GM12878 (cell line): ENCODE results near the gene MEGF11. TPM values are rescaled to one million over a fixed set of nuclear protein-coding genes. Genes with fewer than 3 reads are reported as not detected.

Experiments
- ATAC-seq: fragments of 200-7000 bp; cut with Tn5 transposase; 3 replicates; pipeline ENCODE4 v1.9.1; 2020; ENCODE audit warnings: mild to moderate bottlenecking, moderate library complexity
- BruUV-seq: library from RNA; stranded (reverse); fragments of 400-500 nt; replicated peaks from 2 replicates; lab custom pipeline; 2021; lab: Mats Ljungman, UMichigan
- CTCF ChIA-PET: fragments of 300-600 bp; sonication (Branson Sonifier 250); formaldehyde crosslinking; extraction: SDS; loops from one replicate; lab custom pipeline; 2021; ENCODE audit warnings: inconsistent platforms; lab: Yijun Ruan, JAX
- POLR2A ChIA-PET: fragments of 350-600 bp; formaldehyde crosslinking; extraction: SDS; loops from one replicate; lab custom pipeline; 2021; ENCODE audit warnings: inconsistent platforms; lab: Charles Lee
- RAD21 ChIA-PET: fragments of 300-600 bp; sonication (Branson Sonifier 250); formaldehyde crosslinking; loops from one replicate; lab custom pipeline; 2023; ENCODE audit warnings: antibody characterized with exemption; ENCODE audit not compliant: unreplicated experiment; lab: Charles Lee
- SMC1A ChIA-PET: fragments of 300-600 bp; sonication (Branson Sonifier 250); formaldehyde crosslinking; loops from one replicate; lab custom pipeline; 2023; ENCODE audit not compliant: unreplicated experiment, uncharacterized antibody; lab: Charles Lee
- DNase-seq: peaks from one replicate; pipeline ENCODE4 v3.0.0-alpha.2; 2011; ENCODE audit warnings: low read depth, low spot score
- FAIRE-seq: peaks from 3 replicates; lab custom pipeline; 2011; peaks lifted over from hg19 to GRCh38; lab: Jason Lieb, UNC
- H2AFZ ChIP-seq: 2 replicates; pipeline ENCODE4 v1.6.0; 2011; ENCODE audit warnings: low read depth, low read length, control low read depth; ENCODE audit not compliant: control insufficient read depth
- H3K27ac ChIP-seq: 2 replicates; pipeline ENCODE4 v1.5.1; 2011; ENCODE audit warnings: control low read depth; ENCODE audit not compliant: control insufficient read depth, insufficient read depth
- H3K27me3 ChIP-seq, 2 experiments: replicated peaks in 1 of 2; 2 replicates each; pipeline versions ENCODE4 v1.6.0 to v1.6.1; 2011; ENCODE audit warnings: low read length in 1 of 2; ENCODE audit not compliant: control insufficient read depth in 2 of 2, insufficient read depth in 2 of 2
- H3K36me3 ChIP-seq, 2 experiments: 2 replicates each; pipeline ENCODE4 v1.5.1; 2011; ENCODE audit warnings: low read length in 1 of 2; ENCODE audit not compliant: control insufficient read depth in 2 of 2, insufficient read depth in 2 of 2
- H3K4me1 ChIP-seq: 2 replicates; pipeline ENCODE4 v1.6.1; 2011; ENCODE audit warnings: mild to moderate bottlenecking, low read length, moderate library complexity, mixed read lengths; ENCODE audit not compliant: control insufficient read depth, insufficient read depth
- H3K4me2 ChIP-seq: 2 replicates; pipeline ENCODE4 v1.6.0; 2011; ENCODE audit warnings: control low read depth; ENCODE audit not compliant: control insufficient read depth, insufficient read depth
- H3K4me3 ChIP-seq: fragments of 200-600 bp; sonication (generic); 2 replicates; pipeline ENCODE4 v1.5.1; 2016
- H3K79me2 ChIP-seq: 2 replicates; pipeline ENCODE4 v1.6.0; 2011; ENCODE audit warnings: low read length; ENCODE audit not compliant: control insufficient read depth, insufficient read depth
- H3K9ac ChIP-seq: 2 replicates; pipeline ENCODE4 v1.8.0; 2011; ENCODE audit warnings: low read length, control low read depth, mixed read lengths; ENCODE audit not compliant: control insufficient read depth, insufficient read depth
- H3K9me3 ChIP-seq: replicated peaks from 3 replicates; pipeline ENCODE4 v1.5.1; 2011; ENCODE audit warnings: mild to moderate bottlenecking, low read length; ENCODE audit not compliant: control insufficient read depth, insufficient read depth
- H4K20me1 ChIP-seq: 2 replicates; pipeline ENCODE4 v1.6.0; 2011; ENCODE audit not compliant: control insufficient read depth, insufficient read depth
- CHD2 ChIP-seq: IDR thresholded peaks from 2 replicates; pipeline ENCODE4 v1.6.1; 2011; ENCODE audit warnings: low read depth, low read length, improper control_type of control experiment, borderline replicate concordance
- CTCF ChIP-seq, 3 experiments: IDR thresholded peaks in 2 of 3; conservative IDR thresholded peaks in 1 of 3; 2 replicates each; pipeline ENCODE4 v1.5.1; 2011; ENCODE audit warnings: low read depth in 3 of 3, low read length in 3 of 3, mild to moderate bottlenecking in 3 of 3, control low read depth in 2 of 3, moderate library complexity in 2 of 3, inconsistent platforms in 1 of 3, mixed read lengths in 1 of 3; ENCODE audit not compliant: control insufficient read depth in 2 of 3, insufficient read depth in 1 of 3; ENCODE audit errors: extremely low read depth in 1 of 3
- IRF3 ChIP-seq: fragments of 450-650 bp; IDR thresholded peaks from 2 replicates; pipeline ENCODE4 v1.6.1; 2014; ENCODE audit warnings: mild to moderate bottlenecking
- PAX8 ChIP-seq: fragments of 450-650 bp; IDR thresholded peaks from 2 replicates; pipeline ENCODE4 v1.6.1; 2017; ENCODE audit warnings: mild to moderate bottlenecking, moderate library complexity
- USF1 ChIP-seq: IDR thresholded peaks from 2 replicates; pipeline ENCODE4 v1.6.1; 2011; ENCODE audit warnings: borderline replicate concordance, low read depth, mild to moderate bottlenecking, moderate library complexity, mixed read lengths, low read length; ENCODE audit not compliant: insufficient read depth; ENCODE audit errors: extremely low read length
- WGBS: methylation state at CpG from one replicate; pipeline ENCODE4 v1.1.6; 2016; ENCODE audit warnings: low lambda C conversion rate; ENCODE audit not compliant: insufficient replicate concordance, insufficient coverage; ENCODE audit errors: missing lambda C conversion rate; 5-methylcytosine and 5-hydroxymethylcytosine counted together
- in situ Hi-C: fragments of 300-500 bp; cut with MboI; formaldehyde crosslinking; loops from 9 replicates; pipeline ENCODE4 v1.14.3; 2018; ENCODE audit warnings: mixed read lengths
- intact Hi-C: fragments of 100-400 bp; cut with micrococcal nuclease; formaldehyde crosslinking; loops from one replicate; pipeline ENCODE4 v1.14.2; 2022; ENCODE audit not compliant: unreplicated experiment
- polyA plus RNA-seq, 11 experiments: library from polyadenylated mRNA; depleted of rRNA in 4 of 11; unstranded in 6 of 11; stranded (reverse) in 5 of 11; fragments of >200 nt; fragmentation: Nextera tagmentation in 4 of 11; fragmentation: Illumina TruSeq in 1 of 11; extraction: Ambion mirVana in 4 of 11; extraction: Trizol in 1 of 11; gene quantifications; 1 replicate in 1 of 11; 2 replicates in 10 of 11; pipeline versions ENCODE4 v1.2.1 to v1.2.3, GENCODE V29; 2011 to 2016; ENCODE audit warnings: inconsistent platforms in 2 of 11, missing spikeins in 2 of 11, low read depth in 1 of 11
- total RNA-seq, 4 experiments: library from RNA; depleted of rRNA in 3 of 4; stranded (reverse); fragments of >200 nt in 3 of 4; fragmentation: Illumina TruSeq in 1 of 4; extraction: Trizol in 1 of 4; gene quantifications; 2 replicates each; pipeline versions ENCODE4 v1.2.1 to v1.2.3, GENCODE V29; 2013 to 2021

Gene MEGF11
- total and polyA plus RNA-seq, 10 of the 15 experiments (the other 5 are each of a cell fraction or from before 2014, with no cell fraction given): 0.03 to 1.7 (median 0.49) TPM

- BruUV-seq: no TSS peak
- TF ChIP-seq IRF3 (no peak), PAX8 (no peak), CTCF (IDR thresholded peaks at IDR 0.05 in 2 of 3, conservative IDR thresholded peaks at IDR 0.05 in 1 of 3; ENCODE audit: control insufficient read depth in 2 of 3, extremely low read depth in 1 of 3, insufficient read depth in 1 of 3, low read depth in 3 of 3, low read length in 3 of 3) (no peak), USF1 (no peak), CHD2 (no peak)
- Histone ChIP-seq H2AFZ (no peak overlapping the region), H3K4me2 (no peak overlapping the region), H3K9me3 (no peaks in the 10 kb centered on the region), H3K9ac (no peak overlapping the region), H3K79me2 (no peaks in the 10 kb centered on the region), H3K4me3 (no peak overlapping the region), H3K27ac (no peak overlapping the region), H3K4me1 (peaks cover 5% of the 10 kb centered on the region), H3K36me3 (no peaks in the 10 kb centered on the region), H3K27me3 (no peaks in the 10 kb centered on the region), H4K20me1 (no peaks in the 10 kb centered on the region)
- ChIA-PET SMC1A (no interaction called here), RAD21 (no interaction called here), CTCF (no interaction called here), POLR2A (no interaction called here)
- no peak for DNase-seq
- FAIRE-seq: no peak
- in situ Hi-C loops: no loop called here
- no peak for ATAC-seq
- WGBS: 33% methylated on average over 2 of the region's 2 CpGs
- intact Hi-C loops: no loop called here
These were observed 105.4 kb downstream of the MEGF11 start for GRCh38 chr15:66148187-66148586.
